ENCODE data around the gene NOP56.
"Not testable (repeated sequence)": the region's sequence is repeated elsewhere in the genome, so short reads cannot be mapped to it uniquely, and the experiment has no call there.

The NOP56 gene

GRCh38 chr20:2694519-2694918, 42.1 kb downstream of the NOP56 start:
- DNase-seq (ENCODE audit: extremely low read depth, low read depth): no peak
- no peak overlapping the region for H3K4me3 ChIP-seq (replicated peaks; ENCODE audit: low read depth, low read length)
- no peak for TF ChIP-seq CTCF (IDR thresholded peaks at IDR 0.05; ENCODE audit: low read depth, low read length, missing control alignments)

GRCh38 chr20:2695206-2695983, 43.0 kb downstream of the NOP56 start:
- no peak for TF ChIP-seq CTCF (IDR thresholded peaks at IDR 0.05; ENCODE audit: low read depth, low read length, missing control alignments)
- no peak overlapping the region for H3K4me3 ChIP-seq (replicated peaks; ENCODE audit: low read depth, low read length)
- DNase-seq (ENCODE audit: extremely low read depth, low read depth): no peak

- not testable (repeated sequence) for DNase-seq (ENCODE audit: extremely low read depth, low read depth); H3K4me3 ChIP-seq (replicated peaks; ENCODE audit: low read depth, low read length)
These were observed 43.6 kb downstream of the NOP56 start for GRCh38 chr20:2695984-2696525.

- no peak for TF ChIP-seq CTCF (IDR thresholded peaks at IDR 0.05; ENCODE audit: low read depth, low read length, missing control alignments)
- DNase-seq (ENCODE audit: extremely low read depth, low read depth): no peak
- H3K4me3 ChIP-seq (replicated peaks; ENCODE audit: low read depth, low read length): no peak overlapping the region
These were observed 44.2 kb downstream of the NOP56 start for GRCh38 chr20:2696646-2697045.

- H3K4me3 ChIP-seq (replicated peaks; ENCODE audit: low read depth, low read length): no peak overlapping the region
- no peak for DNase-seq (ENCODE audit: extremely low read depth, low read depth)
- no peak for TF ChIP-seq CTCF (IDR thresholded peaks at IDR 0.05; ENCODE audit: low read depth, low read length, missing control alignments)
These were observed 45.3 kb downstream of the NOP56 start for GRCh38 chr20:2697768-2698167.

GRCh38 chr20:2698186-2698817, 45.9 kb downstream of the NOP56 start:
- no peak for DNase-seq (ENCODE audit: extremely low read depth, low read depth)
- H3K4me3 ChIP-seq (replicated peaks; ENCODE audit: low read depth, low read length): no peak overlapping the region
- TF ChIP-seq CTCF (IDR thresholded peaks at IDR 0.05; ENCODE audit: low read depth, low read length, missing control alignments): no peak

- no peak for DNase-seq (ENCODE audit: extremely low read depth, low read depth)
- no peak for TF ChIP-seq CTCF (IDR thresholded peaks at IDR 0.05; ENCODE audit: low read depth, low read length, missing control alignments)
- H3K4me3 ChIP-seq (replicated peaks; ENCODE audit: low read depth, low read length): no peak overlapping the region
These were observed 46.5 kb downstream of the NOP56 start for GRCh38 chr20:2698912-2699311.
